ENCODE results near the gene SNAPC4. TPM values are rescaled to one million over a fixed set of nuclear protein-coding genes. Genes with fewer than 3 reads are reported as not detected.

Gene SNAPC4
- total RNA-seq, 1 experiment from 2014 or later, result 7.5 TPM

DNA sequence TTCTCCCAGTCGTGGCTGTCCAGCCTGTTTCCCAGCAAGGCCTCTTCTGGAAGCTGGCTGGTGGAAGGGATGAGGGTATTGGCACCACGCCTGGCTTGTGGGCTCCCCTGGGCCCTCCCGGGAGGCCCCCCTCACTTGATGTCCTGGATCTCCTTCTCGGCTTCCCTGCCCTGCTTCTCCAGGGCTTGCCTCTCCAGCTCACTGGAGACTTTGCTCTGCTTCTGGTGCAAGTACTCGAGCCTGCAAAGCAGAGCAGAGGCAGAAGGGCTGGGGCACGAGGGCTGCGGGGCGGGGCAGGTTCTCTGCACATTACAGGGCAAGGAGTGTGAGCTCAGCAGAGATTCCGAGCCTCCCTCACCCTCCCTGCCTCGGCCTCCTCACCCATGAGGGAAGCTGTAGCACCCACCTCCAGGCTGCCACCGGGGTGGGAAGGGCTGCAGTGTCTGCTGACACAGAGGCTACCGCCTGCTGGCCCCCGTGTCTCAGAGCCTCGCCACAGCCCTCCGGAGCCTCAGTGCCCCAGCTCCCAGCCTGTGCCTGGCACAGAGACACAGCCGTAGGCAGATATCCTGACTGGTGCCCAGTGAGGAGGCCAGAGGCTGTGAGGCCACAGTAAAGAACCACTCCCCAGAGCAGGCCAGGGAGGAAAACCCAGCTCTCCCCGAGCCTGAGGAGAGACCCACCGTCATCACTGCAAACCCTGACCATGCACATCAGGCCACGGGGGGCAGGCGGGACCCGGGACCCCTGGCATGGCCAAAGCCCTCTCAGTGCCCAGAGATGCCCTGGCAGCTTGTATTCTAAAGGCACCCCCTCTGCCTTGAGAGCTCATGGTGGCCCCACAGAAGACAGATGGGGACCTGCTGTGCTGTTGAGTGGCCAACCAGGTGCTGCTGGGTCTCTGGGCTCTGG, 7.2 kb downstream of the SNAPC4 start:
- no peaks in the 10 kb centered on the region for H3K9me2 ChIP-seq (replicated peaks; ENCODE audit: low read length)
- no peak overlapping the region for H3K27ac ChIP-seq (ENCODE audit: low read length)
- H3K9me3 ChIP-seq (ENCODE audit: low read length), result no peaks in the 10 kb centered on the region
- no peak overlapping the region for H2AFZ ChIP-seq (ENCODE audit: low read length)
- no TSS peak for BruUV-seq (replicated peaks)
- no peak overlapping the region for H3K4me2 ChIP-seq (ENCODE audit: low read length)
- intact Hi-C loops (cut with micrococcal nuclease), result no loop called here
- TF ChIP-seq EZH2 (IDR thresholded peaks at IDR 0.05; ENCODE audit: low read length, unreplicated experiment) (no peak), EZH2phosphoT487 (IDR thresholded peaks at IDR 0.05; ENCODE audit: borderline replicate concordance, low read length) (no peak)
- TF ChIP-seq, protein P1, sequence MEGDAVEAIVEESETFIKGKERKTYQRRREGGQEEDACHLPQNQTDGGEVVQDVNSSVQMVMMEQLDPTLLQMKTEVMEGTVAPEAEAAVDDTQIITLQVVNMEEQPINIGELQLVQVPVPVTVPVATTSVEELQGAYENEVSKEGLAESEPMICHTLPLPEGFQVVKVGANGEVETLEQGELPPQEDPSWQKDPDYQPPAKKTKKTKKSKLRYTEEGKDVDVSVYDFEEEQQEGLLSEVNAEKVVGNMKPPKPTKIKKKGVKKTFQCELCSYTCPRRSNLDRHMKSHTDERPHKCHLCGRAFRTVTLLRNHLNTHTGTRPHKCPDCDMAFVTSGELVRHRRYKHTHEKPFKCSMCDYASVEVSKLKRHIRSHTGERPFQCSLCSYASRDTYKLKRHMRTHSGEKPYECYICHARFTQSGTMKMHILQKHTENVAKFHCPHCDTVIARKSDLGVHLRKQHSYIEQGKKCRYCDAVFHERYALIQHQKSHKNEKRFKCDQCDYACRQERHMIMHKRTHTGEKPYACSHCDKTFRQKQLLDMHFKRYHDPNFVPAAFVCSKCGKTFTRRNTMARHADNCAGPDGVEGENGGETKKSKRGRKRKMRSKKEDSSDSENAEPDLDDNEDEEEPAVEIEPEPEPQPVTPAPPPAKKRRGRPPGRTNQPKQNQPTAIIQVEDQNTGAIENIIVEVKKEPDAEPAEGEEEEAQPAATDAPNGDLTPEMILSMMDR (conservative IDR thresholded peaks at IDR 0.05; ENCODE audit: low read depth, low read length), result no peak
- H3K79me2 ChIP-seq (ENCODE audit: low read length), result 0 out of 2 replicates have a peak, but pooled peaks cover under 1% of the 10 kb centered on the region
- no peak overlapping the region for H3K4me3 ChIP-seq (ENCODE audit: low read length)
- H4K20me1 ChIP-seq (ENCODE audit: low read length), result no peaks in the 10 kb centered on the region
- ATAC-seq (no peak), DNase-seq (no peak)
- no peaks in the 10 kb centered on the region for H3K27me3 ChIP-seq (ENCODE audit: low read length)
- ChIA-PET CTCF (no interaction called here), POLR2A (ENCODE audit: unreplicated experiment) (no interaction called here)
- H3K4me1 ChIP-seq (ENCODE audit: insufficient read depth, low read length), result no peaks in the 10 kb centered on the region
- H3F3A ChIP-seq (ENCODE audit: low read length, unreplicated experiment), result no peaks in the 10 kb centered on the region
- peaks cover 7% of the 10 kb centered on the region for H3K36me3 ChIP-seq (ENCODE audit: low read depth, low read length)
- no peak overlapping the region for H3K9ac ChIP-seq (ENCODE audit: low read length)

DNA sequence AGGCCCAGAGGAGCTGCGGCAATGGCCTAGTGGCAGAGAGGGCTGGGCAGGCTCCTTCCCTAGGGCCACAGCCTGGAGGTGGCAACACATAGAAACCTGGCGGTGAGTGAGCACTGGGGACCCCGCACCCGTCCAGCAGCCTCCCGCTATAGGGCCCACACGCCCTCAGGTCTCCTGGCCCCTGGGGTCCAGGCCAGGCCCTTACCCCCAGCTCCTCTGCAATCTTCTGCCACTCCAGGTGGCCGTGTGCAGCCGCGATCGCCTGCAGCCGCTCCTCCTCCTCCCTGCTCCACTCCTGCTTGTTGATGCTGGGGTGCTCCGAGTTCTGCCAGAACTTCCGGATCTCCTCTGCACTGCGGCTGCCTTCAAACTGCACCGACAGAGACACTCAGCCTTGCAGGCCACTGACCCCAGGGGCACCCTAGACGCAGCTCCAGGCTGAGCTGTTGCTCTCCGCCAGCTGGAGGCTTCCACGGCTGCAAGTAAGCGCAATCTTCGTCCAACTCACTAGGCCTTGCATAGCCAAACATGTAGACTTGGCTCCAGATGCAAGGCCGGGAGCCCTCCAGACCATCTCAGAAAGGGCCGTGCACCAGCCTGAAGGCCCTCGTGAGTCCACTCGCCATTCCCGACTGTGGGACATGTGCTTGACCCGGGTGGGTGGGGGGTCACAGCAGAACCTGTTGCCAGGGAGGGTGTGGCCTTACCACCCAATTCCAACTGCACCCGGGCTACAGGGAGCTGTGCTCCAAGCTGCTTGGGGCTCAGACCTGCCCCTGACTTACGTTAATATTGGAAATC, 8.0 kb downstream of the SNAPC4 start:
- Histone ChIP-seq H3K9me3 (ENCODE audit: low read length) (no peaks in the 10 kb centered on the region), H3K9me2 (replicated peaks; ENCODE audit: low read length) (no peaks in the 10 kb centered on the region), H3K79me2 (ENCODE audit: low read length) (no peaks in the 10 kb centered on the region), H3K4me2 (ENCODE audit: low read length) (no peak overlapping the region), H3K4me1 (ENCODE audit: insufficient read depth, low read length) (no peaks in the 10 kb centered on the region), H3F3A (ENCODE audit: low read length, unreplicated experiment) (no peaks in the 10 kb centered on the region), H3K27me3 (ENCODE audit: low read length) (no peaks in the 10 kb centered on the region), H4K20me1 (ENCODE audit: low read length) (no peaks in the 10 kb centered on the region), H2AFZ (ENCODE audit: low read length) (no peak overlapping the region), H3K27ac (ENCODE audit: low read length) (no peak overlapping the region), H3K36me3 (ENCODE audit: low read depth, low read length) (peaks cover 10% of the 10 kb centered on the region), H3K4me3 (ENCODE audit: low read length) (no peak overlapping the region), H3K9ac (ENCODE audit: low read length) (no peak overlapping the region)
- ATAC-seq (no peak), DNase-seq (no peak)
- BruUV-seq (replicated peaks), result no TSS peak
- POLR2A ChIA-PET (ENCODE audit: unreplicated experiment), result no interaction called here
- intact Hi-C loops (cut with micrococcal nuclease), result no loop called here
- CTCF ChIA-PET, result no interaction called here
- no peak for TF ChIP-seq EZH2phosphoT487 (IDR thresholded peaks at IDR 0.05; ENCODE audit: borderline replicate concordance, low read length)
- no peak for TF ChIP-seq EZH2 (IDR thresholded peaks at IDR 0.05; ENCODE audit: low read length, unreplicated experiment)
- TF ChIP-seq, protein P1 (conservative IDR thresholded peaks at IDR 0.05; ENCODE audit: low read depth, low read length), result no peak
